Measurements from ENCODE around the gene ELMOD1.

ELMOD1 gene

GRCh38 chr11:107665018-107665417, 74.1 kb downstream of the ELMOD1 start (continued):
- TF ChIP-seq TOX (CRISPR knock-in tag; IDR thresholded peaks at IDR 0.05; ENCODE audit: borderline replicate concordance) (no peak), ZC3H10 (CRISPR knock-in tag; IDR thresholded peaks at IDR 0.05) (no peak), ZFP30 (CRISPR knock-in tag; IDR thresholded peaks at IDR 0.05) (no peak), ZFP3 (CRISPR knock-in tag; IDR thresholded peaks at IDR 0.05) (no peak), PPARA (CRISPR knock-in tag; IDR thresholded peaks at IDR 0.05; ENCODE audit: borderline replicate concordance) (no peak), OSR1 (CRISPR knock-in tag; IDR thresholded peaks at IDR 0.05) (no peak), ZNF8 (CRISPR knock-in tag; IDR thresholded peaks at IDR 0.05) (no peak), ESRRG (CRISPR knock-in tag; IDR thresholded peaks at IDR 0.05) (no peak)

GRCh38 chr11:107666911-107667613, 76.1 kb downstream of the ELMOD1 start:
- TF ChIP-seq ZNF70 (CRISPR knock-in tag; IDR thresholded peaks at IDR 0.05) = no peak
- ATAC-seq = no peak

GRCh38 chr11:107669191-107669740, 78.3 kb downstream of the ELMOD1 start:
- TF ChIP-seq CSDC2 (CRISPR knock-in tag; IDR thresholded peaks at IDR 0.05) (no peak), ZFP30 (CRISPR knock-in tag; IDR thresholded peaks at IDR 0.05) (no peak)
- no peak for ATAC-seq

GRCh38 chr11:107669893-107670601, 79.1 kb downstream of the ELMOD1 start:
- TF ChIP-seq CREB5 (CRISPR knock-in tag; IDR thresholded peaks at IDR 0.05; ENCODE audit: low read depth) (no peak), POU6F1 (CRISPR knock-in tag; IDR thresholded peaks at IDR 0.05; ENCODE audit: borderline replicate concordance, low read depth) (no peak), OSR1 (CRISPR knock-in tag; IDR thresholded peaks at IDR 0.05) (no peak), CSDC2 (CRISPR knock-in tag; IDR thresholded peaks at IDR 0.05) (no peak), ESRRG (CRISPR knock-in tag; IDR thresholded peaks at IDR 0.05) (no peak), ZNF565 (CRISPR knock-in tag; conservative IDR thresholded peaks at IDR 0.05; ENCODE audit: low read depth) (no peak), ISL1 (CRISPR knock-in tag; IDR thresholded peaks at IDR 0.05) (no peak), PATZ1 (CRISPR knock-in tag; IDR thresholded peaks at IDR 0.05; ENCODE audit: borderline replicate concordance) (no peak), ZFP3 (CRISPR knock-in tag; IDR thresholded peaks at IDR 0.05) (no peak), PPARA (CRISPR knock-in tag; IDR thresholded peaks at IDR 0.05; ENCODE audit: borderline replicate concordance) (no peak)
- ATAC-seq = no peak

- no peak for ATAC-seq
- TF ChIP-seq ESRRG (CRISPR knock-in tag; IDR thresholded peaks at IDR 0.05) (no peak), ZFP3 (CRISPR knock-in tag; IDR thresholded peaks at IDR 0.05) (no peak), ARNTL (CRISPR knock-in tag; IDR thresholded peaks at IDR 0.05; ENCODE audit: borderline replicate concordance, low read depth) (no peak), CREB5 (CRISPR knock-in tag; IDR thresholded peaks at IDR 0.05; ENCODE audit: low read depth) (no peak), TCF4 (CRISPR knock-in tag; IDR thresholded peaks at IDR 0.05; ENCODE audit: borderline replicate concordance) (no peak), OSR1 (CRISPR knock-in tag; IDR thresholded peaks at IDR 0.05) (no peak), TOX (CRISPR knock-in tag; IDR thresholded peaks at IDR 0.05; ENCODE audit: borderline replicate concordance) (no peak), PPARA (CRISPR knock-in tag; IDR thresholded peaks at IDR 0.05; ENCODE audit: borderline replicate concordance) (no peak), PATZ1 (CRISPR knock-in tag; IDR thresholded peaks at IDR 0.05; ENCODE audit: borderline replicate concordance) (no peak), CSRNP3 (CRISPR knock-in tag; IDR thresholded peaks at IDR 0.05) (no peak), ZC3H10 (CRISPR knock-in tag; IDR thresholded peaks at IDR 0.05) (no peak)
These were observed 85.0 kb downstream of the ELMOD1 start for GRCh38 chr11:107675902-107676301.
